ENCODE data around the gene PRMT7. TPM values are rescaled to one million over a fixed set of nuclear protein-coding genes. Genes with fewer than 3 reads are reported as not detected.

PRMT7 gene
- total RNA-seq, 1 experiment from 2014 or later, result 49.4 TPM

DNA sequence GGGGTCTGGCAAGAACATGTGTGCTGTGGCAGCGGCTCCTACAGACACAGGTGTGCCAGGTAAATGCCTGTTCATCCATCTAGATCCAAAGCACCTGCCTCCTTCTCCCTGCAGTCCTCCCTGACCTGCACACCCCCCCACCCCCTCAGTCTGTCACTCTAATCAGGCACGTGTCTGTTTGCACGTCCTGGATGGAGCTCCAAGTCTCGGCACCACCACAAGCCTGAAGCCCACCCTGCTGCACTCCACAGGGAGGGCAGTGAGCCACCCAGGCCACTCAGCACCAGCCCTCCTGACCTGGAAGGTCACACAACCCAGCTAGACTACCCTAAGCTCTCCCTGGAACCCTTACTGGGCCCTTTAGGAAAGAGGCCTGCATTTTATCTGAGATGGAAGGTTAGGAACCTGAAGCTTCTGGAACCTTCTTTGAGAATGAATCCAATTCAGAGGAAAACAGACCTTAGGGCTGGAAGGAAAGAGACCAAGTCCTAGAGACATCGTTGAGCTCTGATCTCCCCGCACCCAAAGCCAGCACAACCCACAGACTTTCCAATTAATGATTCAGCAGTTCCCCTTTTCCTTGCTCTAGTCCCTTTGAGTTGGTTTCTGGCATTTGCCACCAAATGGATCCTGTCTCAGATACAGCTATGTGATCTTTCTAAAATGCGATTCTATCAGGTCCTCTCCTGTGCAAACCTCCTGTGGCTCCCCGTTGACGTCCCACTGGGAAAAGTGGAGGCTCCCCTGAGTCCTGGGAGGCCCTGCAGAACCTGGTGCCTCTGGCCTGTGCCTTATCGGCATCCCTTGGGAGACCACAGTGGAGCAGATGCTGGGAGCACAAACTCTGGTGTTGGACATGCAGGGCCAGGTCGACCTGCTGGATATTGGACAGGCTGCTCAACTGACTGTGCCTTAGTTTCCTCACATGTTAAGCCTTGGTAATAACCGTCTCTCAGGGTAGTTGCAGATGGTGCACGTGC is 67.9 kb downstream of the PRMT7 start:
- TF ChIP-seq, protein P1, sequence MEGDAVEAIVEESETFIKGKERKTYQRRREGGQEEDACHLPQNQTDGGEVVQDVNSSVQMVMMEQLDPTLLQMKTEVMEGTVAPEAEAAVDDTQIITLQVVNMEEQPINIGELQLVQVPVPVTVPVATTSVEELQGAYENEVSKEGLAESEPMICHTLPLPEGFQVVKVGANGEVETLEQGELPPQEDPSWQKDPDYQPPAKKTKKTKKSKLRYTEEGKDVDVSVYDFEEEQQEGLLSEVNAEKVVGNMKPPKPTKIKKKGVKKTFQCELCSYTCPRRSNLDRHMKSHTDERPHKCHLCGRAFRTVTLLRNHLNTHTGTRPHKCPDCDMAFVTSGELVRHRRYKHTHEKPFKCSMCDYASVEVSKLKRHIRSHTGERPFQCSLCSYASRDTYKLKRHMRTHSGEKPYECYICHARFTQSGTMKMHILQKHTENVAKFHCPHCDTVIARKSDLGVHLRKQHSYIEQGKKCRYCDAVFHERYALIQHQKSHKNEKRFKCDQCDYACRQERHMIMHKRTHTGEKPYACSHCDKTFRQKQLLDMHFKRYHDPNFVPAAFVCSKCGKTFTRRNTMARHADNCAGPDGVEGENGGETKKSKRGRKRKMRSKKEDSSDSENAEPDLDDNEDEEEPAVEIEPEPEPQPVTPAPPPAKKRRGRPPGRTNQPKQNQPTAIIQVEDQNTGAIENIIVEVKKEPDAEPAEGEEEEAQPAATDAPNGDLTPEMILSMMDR (IDR thresholded peaks at IDR 0.05; ENCODE audit: unreplicated experiment), result no peak
- Mint-ChIP-seq H3K4me3 (ENCODE audit: low read depth, unreplicated experiment) (no peak overlapping the region), H3K36me3 (ENCODE audit: insufficient read depth, unreplicated experiment) (no peaks in the 10 kb centered on the region), H3K27me3 (ENCODE audit: unreplicated experiment) (peaks cover 25% of the 10 kb centered on the region), H3K27ac (ENCODE audit: unreplicated experiment) (no peak overlapping the region), H3K9me3 (ENCODE audit: low read depth, unreplicated experiment) (no peaks in the 10 kb centered on the region), H3K4me1 (ENCODE audit: low read depth, unreplicated experiment) (no peaks in the 10 kb centered on the region)
- no peak for DNase-seq
- CTCF ChIA-PET, result interaction anchor here (0.7 to 1.3 kb wide), 3 partner anchors 11 to 41 kb away, joined by 4 read pairs; no protein-coding TSS in a partner anchor
- intact Hi-C loops (cut with micrococcal nuclease; ENCODE audit: unreplicated experiment), result no loop called here
- BruUV-seq (replicated peaks), result no TSS peak

DNA sequence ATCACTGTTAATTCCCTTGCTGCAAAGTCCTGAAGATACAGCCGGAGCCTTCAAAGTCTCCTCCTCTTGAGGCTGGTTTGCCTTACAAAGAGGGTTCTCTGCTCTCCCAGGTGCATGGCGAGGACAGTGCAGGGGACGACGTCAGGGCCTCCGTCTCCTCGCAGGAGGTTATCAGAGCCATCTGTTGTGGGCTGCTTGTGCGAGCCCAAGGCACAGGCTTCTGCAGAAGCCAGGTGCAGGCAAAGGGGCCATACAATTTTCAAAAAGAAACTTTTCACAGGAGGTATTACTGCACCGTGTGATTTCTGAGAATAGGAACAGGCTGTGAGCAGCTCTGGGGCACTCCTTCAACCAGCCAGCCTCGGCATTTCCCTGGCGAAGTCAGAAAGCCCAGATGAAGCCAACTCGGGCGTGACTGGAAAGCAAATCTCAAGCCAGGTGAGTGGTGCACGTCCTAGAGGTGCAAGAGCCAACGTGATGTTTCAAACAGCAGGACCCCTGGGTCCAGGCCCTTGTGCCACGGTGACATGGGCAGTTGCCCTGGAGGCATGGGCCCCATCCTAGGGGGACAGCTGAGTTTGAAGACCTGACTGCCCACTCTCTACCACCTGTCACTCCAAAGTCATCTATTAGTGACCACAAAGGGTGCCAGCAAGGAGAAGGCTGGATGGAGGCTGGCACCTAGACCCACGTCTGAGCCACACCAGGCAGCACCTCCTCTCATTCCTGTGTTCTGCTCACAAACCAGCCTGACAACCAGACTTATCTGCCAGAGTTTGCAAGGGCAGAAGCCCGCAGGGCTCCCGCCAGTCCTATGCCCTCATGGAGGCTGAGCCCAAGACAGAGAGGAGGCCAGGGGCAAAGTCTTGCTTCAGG is 68.9 kb downstream of the PRMT7 start:
- H3K4me3 Mint-ChIP-seq (ENCODE audit: low read depth, unreplicated experiment), result no peak overlapping the region
- H3K9me3 Mint-ChIP-seq (ENCODE audit: low read depth, unreplicated experiment), result no peaks in the 10 kb centered on the region
- no peaks in the 10 kb centered on the region for H3K4me1 Mint-ChIP-seq (ENCODE audit: low read depth, unreplicated experiment)
- TF ChIP-seq, protein P1 (IDR thresholded peaks at IDR 0.05; ENCODE audit: unreplicated experiment), result no peak
- no TSS peak for BruUV-seq (replicated peaks)
- no peak overlapping the region for H3K27ac Mint-ChIP-seq (ENCODE audit: unreplicated experiment)
- DNase-seq, result no peak
- no peaks in the 10 kb centered on the region for H3K36me3 Mint-ChIP-seq (ENCODE audit: insufficient read depth, unreplicated experiment)
- H3K27me3 Mint-ChIP-seq (ENCODE audit: unreplicated experiment), result peaks cover 17% of the 10 kb centered on the region
- intact Hi-C loops (cut with micrococcal nuclease; ENCODE audit: unreplicated experiment), result no loop called here
- CTCF ChIA-PET, result no interaction called here

DNA sequence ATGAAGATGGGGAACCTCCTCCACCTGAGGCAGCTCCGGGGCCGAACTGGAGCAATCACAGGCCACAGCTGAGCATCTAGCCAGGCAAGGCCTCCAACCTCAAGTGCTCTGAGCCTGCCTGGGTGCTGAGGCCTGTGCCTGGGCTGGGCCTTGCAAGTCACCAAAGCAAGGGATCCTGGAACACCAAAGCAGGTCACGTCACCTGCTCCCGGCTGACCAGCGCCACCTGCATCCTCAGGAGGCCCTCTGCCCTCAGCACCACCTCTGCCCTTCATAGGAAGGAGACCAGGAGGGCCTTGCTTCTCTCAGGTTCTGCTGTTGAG is 69.5 kb downstream of the PRMT7 start:
- Mint-ChIP-seq H3K9me3 (ENCODE audit: low read depth, unreplicated experiment) (no peaks in the 10 kb centered on the region), H3K4me1 (ENCODE audit: low read depth, unreplicated experiment) (no peaks in the 10 kb centered on the region), H3K4me3 (ENCODE audit: low read depth, unreplicated experiment) (no peak overlapping the region), H3K36me3 (ENCODE audit: insufficient read depth, unreplicated experiment) (no peaks in the 10 kb centered on the region), H3K27me3 (ENCODE audit: unreplicated experiment) (peaks cover 17% of the 10 kb centered on the region), H3K27ac (ENCODE audit: unreplicated experiment) (no peak overlapping the region)
- CTCF ChIA-PET, result no interaction called here
- DNase-seq, result no peak
- intact Hi-C loops (cut with micrococcal nuclease; ENCODE audit: unreplicated experiment), result no loop called here
- TF ChIP-seq, protein P1 (IDR thresholded peaks at IDR 0.05; ENCODE audit: unreplicated experiment), result no peak
- no TSS peak for BruUV-seq (replicated peaks)

DNA sequence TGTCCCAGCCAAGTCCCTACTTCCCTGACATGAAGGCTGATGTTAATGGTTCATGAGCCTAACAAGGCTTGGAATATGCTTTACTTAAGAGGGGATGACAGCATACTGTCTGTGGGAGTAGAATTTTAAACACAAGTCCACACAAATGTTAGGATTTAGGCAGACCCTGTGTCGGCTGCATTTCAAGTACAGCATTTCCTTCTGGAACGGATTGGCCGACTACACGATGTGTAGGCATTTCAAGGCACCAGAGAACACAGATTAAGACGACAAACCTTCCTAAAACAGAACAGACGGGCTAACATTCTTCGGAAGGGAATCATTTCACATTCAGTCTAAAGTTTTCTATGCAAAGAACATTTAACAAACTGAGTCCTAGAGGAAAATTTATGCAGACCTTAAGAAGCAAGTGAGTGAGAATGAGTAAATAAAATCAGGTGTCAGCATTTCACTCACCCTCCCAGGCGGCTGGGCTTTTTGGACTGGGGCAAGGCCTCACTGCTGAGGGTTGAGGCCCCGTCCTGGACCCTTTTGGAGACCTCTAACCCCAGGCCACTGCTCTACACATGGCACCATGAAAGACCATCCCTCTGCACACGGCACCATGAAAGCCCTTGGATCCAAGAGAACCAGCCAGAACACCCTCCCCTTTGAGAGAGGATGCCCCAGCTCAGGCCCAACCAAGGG is 70.0 kb downstream of the PRMT7 start:
- H3K9me3 Mint-ChIP-seq (ENCODE audit: low read depth, unreplicated experiment), result no peaks in the 10 kb centered on the region
- no TSS peak for BruUV-seq (replicated peaks)
- peaks cover 17% of the 10 kb centered on the region for H3K27me3 Mint-ChIP-seq (ENCODE audit: unreplicated experiment)
- no peak for DNase-seq
- TF ChIP-seq, protein P1 (IDR thresholded peaks at IDR 0.05; ENCODE audit: unreplicated experiment), result no peak
- H3K36me3 Mint-ChIP-seq (ENCODE audit: insufficient read depth, unreplicated experiment), result no peaks in the 10 kb centered on the region
- no peak overlapping the region for H3K4me3 Mint-ChIP-seq (ENCODE audit: low read depth, unreplicated experiment)
- no peak overlapping the region for H3K27ac Mint-ChIP-seq (ENCODE audit: unreplicated experiment)
- CTCF ChIA-PET, result no interaction called here
- intact Hi-C loops (cut with micrococcal nuclease; ENCODE audit: unreplicated experiment), result no loop called here
- H3K4me1 Mint-ChIP-seq (ENCODE audit: low read depth, unreplicated experiment), result no peaks in the 10 kb centered on the region

Data from Calu3 (cell line).